H1 (cell line): ENCODE results near the gene STOML1. TPM values are rescaled to one million over a fixed set of nuclear protein-coding genes. Genes with fewer than 3 reads are reported as not detected.

Source experiments
- CTCF ChIA-PET: fragments of 300-600 bp; sonication (Branson Sonifier 250); formaldehyde crosslinking; loops from one replicate; lab custom pipeline; 2021; ENCODE audit not compliant: partially characterized antibody; lab: Charles Lee
- POLR2A ChIA-PET: fragments of 300-600 bp; sonication (Branson Sonifier 250); formaldehyde crosslinking; loops from one replicate; lab custom pipeline; 2021; ENCODE audit warnings: inconsistent platforms; ENCODE audit not compliant: partially characterized antibody; lab: Charles Lee
- DNase-seq, 2 experiments: peaks; one replicate each; pipeline versions ENCODE4 v3.0.0 to v3.0.0-alpha.2; 2010 to 2022; ENCODE audit warnings: low spot score in 2 of 2, low read depth in 1 of 2, mixed read lengths in 1 of 2
- FAIRE-seq: peaks from 2 replicates; lab custom pipeline; 2011; peaks lifted over from hg19 to GRCh38; lab: Jason Lieb, UNC
- H2AFZ ChIP-seq: 2 replicates; pipeline ENCODE4 v1.8.1; 2012; ENCODE audit warnings: low read length, inconsistent platforms
- H2AK5ac ChIP-seq: 2 replicates; pipeline ENCODE4 v1.6.1; 2013; ENCODE audit warnings: low read depth, low read length
- H2BK120ac ChIP-seq: replicated peaks from 2 replicates; pipeline ENCODE3; 2013; ENCODE audit warnings: low read depth, low read length, inconsistent platforms
- H2BK12ac ChIP-seq: 2 replicates; pipeline ENCODE4 v1.6.1; 2013; ENCODE audit warnings: low read depth, low read length
- H2BK15ac ChIP-seq: 2 replicates; pipeline ENCODE4 v1.6.1; 2013; ENCODE audit warnings: low read length
- H2BK20ac ChIP-seq: 2 replicates; pipeline ENCODE4 v1.6.1; 2013; ENCODE audit warnings: low read length
- H2BK5ac ChIP-seq: 2 replicates; pipeline ENCODE4 v1.6.1; 2013; ENCODE audit warnings: low read depth, low read length
- H3K14ac ChIP-seq: 2 replicates; pipeline ENCODE4 v1.6.1; 2013; ENCODE audit warnings: inconsistent platforms; ENCODE audit not compliant: insufficient read length
- H3K18ac ChIP-seq: 2 replicates; pipeline ENCODE4 v1.6.1; 2013; ENCODE audit warnings: low read length; ENCODE audit errors: extremely low read depth
- H3K23ac ChIP-seq: 2 replicates; pipeline ENCODE4 v1.6.1; 2013; ENCODE audit warnings: inconsistent platforms; ENCODE audit not compliant: insufficient read length
- H3K23me2 ChIP-seq: 2 replicates; pipeline ENCODE4 v1.6.1; 2013; ENCODE audit warnings: low read depth, low read length
- H3K27ac ChIP-seq: 2 replicates; pipeline ENCODE4 v1.6.1; 2011; ENCODE audit warnings: low read depth, low read length, inconsistent platforms
- H3K27me3 ChIP-seq, 4 experiments: replicated peaks in 1 of 4; 1 replicate in 1 of 4; 2 replicates in 3 of 4; pipeline versions ENCODE4 v1.6.1 to v1.8.1; 2011 to 2013; ENCODE audit warnings: low read length in 3 of 4, mild to moderate bottlenecking in 3 of 4, inconsistent platforms in 2 of 4, mixed read lengths in 2 of 4, moderate library complexity in 1 of 4; ENCODE audit not compliant: control insufficient read depth in 3 of 4, insufficient read depth in 3 of 4; ENCODE audit errors: extremely low read depth in 1 of 4
- H3K36me3 ChIP-seq, 4 experiments: 2 replicates each; pipeline versions ENCODE4 v1.6.1 to v1.8.1; 2011 to 2013; ENCODE audit warnings: mild to moderate bottlenecking in 4 of 4, low read length in 3 of 4, moderate library complexity in 2 of 4, control low read depth in 1 of 4, inconsistent platforms in 1 of 4; ENCODE audit not compliant: insufficient read depth in 4 of 4, control insufficient read depth in 2 of 4
- H3K4ac ChIP-seq: replicated peaks from 2 replicates; pipeline ENCODE3; 2013; ENCODE audit warnings: low read length, low read depth, mixed read lengths, inconsistent platforms; ENCODE audit not compliant: insufficient read length
- H3K4me1 ChIP-seq, 4 experiments: replicated peaks in 1 of 4; 1 replicate in 1 of 4; 2 replicates in 3 of 4; pipeline versions ENCODE4 v1.6.1 to v1.8.1; 2011 to 2013; ENCODE audit warnings: low read length in 3 of 4, inconsistent platforms in 2 of 4, mixed read lengths in 1 of 4; ENCODE audit not compliant: insufficient read depth in 4 of 4, control insufficient read depth in 3 of 4
- H3K4me2 ChIP-seq, 2 experiments: 2 replicates each; pipeline versions ENCODE4 v1.6.1 to v1.8.1; 2011 to 2013; ENCODE audit warnings: low read depth in 2 of 2, low read length in 2 of 2, control low read depth in 1 of 2, inconsistent platforms in 1 of 2, mild to moderate bottlenecking in 1 of 2; ENCODE audit not compliant: insufficient read depth in 1 of 2
- H3K4me3 ChIP-seq, 4 experiments: fragments of 200-600, 300-600 bp in 1 of 4; sonication (generic), shearing (Covaris generic), sonication (Bioruptor Twin) in 1 of 4; 2 replicates each; pipeline versions ENCODE4 v1.5.1 to v1.8.1; 2011 to 2016; ENCODE audit warnings: low read length in 4 of 4, low read depth in 3 of 4, control low read depth in 2 of 4, inconsistent platforms in 2 of 4, mild to moderate bottlenecking in 2 of 4, mixed read lengths in 1 of 4, moderate library complexity in 1 of 4; ENCODE audit not compliant: insufficient read depth in 2 of 4; ENCODE audit errors: extremely low read depth in 1 of 4
- H3K56ac ChIP-seq: replicated peaks from 2 replicates; pipeline ENCODE3; 2013; ENCODE audit warnings: low read depth, mild to moderate bottlenecking, mixed read lengths, low read length, inconsistent platforms; ENCODE audit not compliant: insufficient read length
- H3K79me1 ChIP-seq: 2 replicates; pipeline ENCODE4 v1.6.1; 2013; ENCODE audit warnings: low read depth, low read length, control low read depth
- H3K79me2 ChIP-seq, 2 experiments: 2 replicates each; pipeline versions ENCODE4 v1.6.1 to v1.8.1; 2012 to 2013; ENCODE audit warnings: low read length in 2 of 2, mild to moderate bottlenecking in 2 of 2, inconsistent platforms in 1 of 2; ENCODE audit not compliant: insufficient read depth in 2 of 2, control insufficient read depth in 1 of 2
- H3K9ac ChIP-seq, 4 experiments: replicated peaks in 1 of 4; 1 replicate in 1 of 4; 2 replicates in 3 of 4; pipeline versions ENCODE4 v1.6.1 to v1.8.1; 2011 to 2013; ENCODE audit warnings: low read depth in 3 of 4, low read length in 3 of 4, control low read depth in 2 of 4, mild to moderate bottlenecking in 2 of 4, moderate library complexity in 2 of 4, inconsistent platforms in 1 of 4; ENCODE audit errors: extremely low read depth in 1 of 4
- H3K9me3 ChIP-seq, 2 experiments: 2 replicates each; pipeline versions ENCODE4 v1.6.1 to v1.8.1; 2012 to 2013; ENCODE audit warnings: mild to moderate bottlenecking in 2 of 2, moderate library complexity in 2 of 2, control low read depth in 1 of 2, inconsistent platforms in 1 of 2, low read depth in 1 of 2, low read length in 1 of 2, mixed read lengths in 1 of 2; ENCODE audit not compliant: insufficient read depth in 2 of 2
- H4K20me1 ChIP-seq, 2 experiments: replicated peaks in 1 of 2; 2 replicates each; pipeline versions ENCODE3 to v1.8.1; 2011 to 2013; ENCODE audit warnings: inconsistent platforms in 2 of 2, low read length in 2 of 2, mild to moderate bottlenecking in 1 of 2; ENCODE audit not compliant: insufficient read depth in 2 of 2, control insufficient read depth in 1 of 2
- H4K5ac ChIP-seq: 2 replicates; pipeline ENCODE4 v1.6.1; 2013; ENCODE audit warnings: low read length, low read depth, mixed read lengths, inconsistent platforms; ENCODE audit not compliant: insufficient read length
- H4K8ac ChIP-seq: 2 replicates; pipeline ENCODE4 v1.8.0; 2013; ENCODE audit warnings: mild to moderate bottlenecking, moderate library complexity, low read length, inconsistent platforms; ENCODE audit not compliant: insufficient read depth; ENCODE audit errors: extremely low read depth
- H4K91ac ChIP-seq: replicated peaks from 2 replicates; pipeline ENCODE3; 2013; ENCODE audit warnings: low read length, mixed read lengths, inconsistent platforms; ENCODE audit not compliant: insufficient read length
- EGR1 ChIP-seq: IDR thresholded peaks from 2 replicates; pipeline ENCODE4 v1.6.1; 2011; ENCODE audit warnings: low read depth, low read length, borderline replicate concordance
- HDAC6 ChIP-seq: IDR thresholded peaks from one replicate; pipeline ENCODE4 v1.7.1; 2012; ENCODE audit warnings: low read depth, mild to moderate bottlenecking, inconsistent platforms, low read length, moderate library complexity
- JUN ChIP-seq: IDR thresholded peaks from 2 replicates; pipeline ENCODE4 v1.6.1; 2011; ENCODE audit warnings: low read depth, mild to moderate bottlenecking, improper control_type of control experiment, low read length
- JUND ChIP-seq: IDR thresholded peaks from 2 replicates; pipeline ENCODE4 v1.6.1; 2011; ENCODE audit warnings: mild to moderate bottlenecking, improper control_type of control experiment, low read length
- KDM4A ChIP-seq: IDR thresholded peaks from one replicate; pipeline ENCODE4 v1.7.1; 2012; ENCODE audit warnings: low read depth, mild to moderate bottlenecking, moderate library complexity, low read length, inconsistent platforms; ENCODE audit not compliant: severe bottlenecking
- MAFK ChIP-seq: IDR thresholded peaks from 2 replicates; pipeline ENCODE4 v1.6.1; 2012; ENCODE audit warnings: low read depth, mild to moderate bottlenecking, improper control_type of control experiment, low read length
- RAD21 ChIP-seq, 2 experiments: IDR thresholded peaks in 1 of 2; conservative IDR thresholded peaks in 1 of 2; 2 replicates each; pipeline ENCODE4 v1.6.1; 2011; ENCODE audit warnings: low read depth in 2 of 2, low read length in 2 of 2, improper control_type of control experiment in 1 of 2, inconsistent platforms in 1 of 2, mild to moderate bottlenecking in 1 of 2, moderate library complexity in 1 of 2
- RFX5 ChIP-seq: IDR thresholded peaks from 2 replicates; pipeline ENCODE4 v1.6.1; 2011; ENCODE audit warnings: low read depth, low read length, improper control_type of control experiment, borderline replicate concordance
- SIRT6 ChIP-seq: IDR thresholded peaks from one replicate; pipeline ENCODE4 v1.7.1; 2012; ENCODE audit warnings: low read length, inconsistent platforms
- SIX5 ChIP-seq: IDR thresholded peaks from 2 replicates; pipeline ENCODE4 v1.6.1; 2011; ENCODE audit warnings: mild to moderate bottlenecking, low read depth, low read length
- YY1 ChIP-seq: IDR thresholded peaks from 2 replicates; pipeline ENCODE4 v1.6.1; 2011; ENCODE audit warnings: low read depth, mild to moderate bottlenecking, low read length
- ZNF274 ChIP-seq: IDR thresholded peaks from 2 replicates; pipeline ENCODE4 v1.7.0; 2012; ENCODE audit warnings: low read length, borderline replicate concordance; ENCODE audit errors: extremely low read depth
- WGBS, 2 experiments: shearing (Covaris generic) in 1 of 2; methylation state at CpG; one replicate each; pipeline versions ENCODE4 v1.1.6 to v1.1.7; 2013 to 2015; ENCODE audit warnings: low lambda C conversion rate in 2 of 2, mixed read lengths in 2 of 2, inconsistent platforms in 1 of 2, low coverage in 1 of 2, missing lambda C conversion rate in 1 of 2; ENCODE audit not compliant: insufficient replicate concordance in 2 of 2, insufficient coverage in 1 of 2, insufficient read length in 1 of 2; ENCODE audit errors: extremely low coverage in 1 of 2, missing lambda C conversion rate in 1 of 2; 5-methylcytosine and 5-hydroxymethylcytosine counted together
- polyA plus RNA-seq, 7 experiments: library from polyadenylated mRNA; depleted of rRNA in 3 of 7; stranded (reverse) in 5 of 7; unstranded in 2 of 7; fragments of >200 nt in 5 of 7; fragments of 200-250 nt in 2 of 7; gene quantifications; 1 replicate in 5 of 7; 2 replicates in 1 of 7; 4 replicates in 1 of 7; pipeline versions ENCODE4 v1.2.1 to v1.2.3, GENCODE V29; 2011 to 2013; ENCODE audit warnings: missing spikeins in 2 of 7, mixed read lengths in 2 of 7
- total RNA-seq: library from RNA; stranded (reverse); fragmentation: NEBNext Ultra II Directional; extraction: Animal tissue kit (Norgen Biotek cat#: 25700); gene quantifications from 2 replicates; pipeline ENCODE4 v1.2.1, GENCODE V29; 2021
- TF ChIP-seq, protein P1 (sequence below): IDR thresholded peaks from 2 replicates; pipeline ENCODE4 v1.6.1; 2011; ENCODE audit warnings: low read depth, mild to moderate bottlenecking, low read length; ENCODE audit not compliant: insufficient read depth

Gene STOML1
- total and polyA plus RNA-seq, 2 of the 8 experiments (the other 6 are each of a cell fraction or from before 2014, with no cell fraction given) = 2.6 to 3.2 TPM

DNA sequence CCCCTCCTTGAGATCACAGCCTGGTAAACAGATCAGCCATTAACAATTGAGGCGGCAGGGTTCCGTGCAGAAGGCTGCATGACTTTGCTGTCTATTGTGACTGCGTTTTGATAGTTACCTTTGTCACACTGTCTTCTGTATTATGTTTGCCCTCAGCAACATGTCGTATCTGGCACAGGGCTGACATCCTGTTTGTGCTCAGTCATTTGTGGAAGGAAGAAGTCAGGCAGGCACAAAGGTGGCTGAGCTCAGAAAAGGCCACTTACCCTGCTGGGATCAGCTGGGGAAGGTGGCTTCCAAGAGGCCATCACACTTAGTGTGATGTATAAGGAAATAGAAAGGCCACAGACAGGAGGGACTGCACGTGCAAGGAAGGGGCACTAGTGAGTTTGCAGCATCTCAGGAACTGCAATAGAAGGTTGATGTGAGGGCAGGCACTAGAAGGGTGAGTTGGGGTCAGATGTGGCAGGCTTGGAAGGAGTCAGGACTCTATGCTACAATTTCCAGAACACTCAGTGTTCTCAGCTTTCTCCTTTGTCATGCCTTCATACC is 15.8 kb upstream of the STOML1 start:
- no peak overlapping the region for H3K4ac ChIP-seq
- H3K9ac ChIP-seq = no peak overlapping the region
- H4K20me1 ChIP-seq = peaks cover 3 to 16% of the 10 kb centered on the region in 2 experiments
- no peak overlapping the region for H2BK20ac ChIP-seq
- H2BK120ac ChIP-seq = no peak overlapping the region
- no peak overlapping the region for H4K5ac ChIP-seq
- no peak overlapping the region for H2BK5ac ChIP-seq
- no peak overlapping the region for H3K14ac ChIP-seq
- H3K9me3 ChIP-seq = no peaks in the 10 kb centered on the region
- CTCF ChIA-PET = interaction anchor here (0.6 to 0.9 kb wide), 2 partner anchors 31 to 1245 kb away, joined by 3 read pairs; no protein-coding TSS in a partner anchor
- no peaks in the 10 kb centered on the region for H3K4me1 ChIP-seq
- H4K8ac ChIP-seq = no peak overlapping the region
- no peak overlapping the region for H3K4me3 ChIP-seq
- no peak overlapping the region for H2AFZ ChIP-seq
- peaks cover 0 to 6% (median 2%) of the 10 kb centered on the region in 4 experiments; a peak in 4 of 8 replicates for H3K36me3 ChIP-seq
- no peak overlapping the region for H2BK15ac ChIP-seq
- no peak overlapping the region for H2AK5ac ChIP-seq
- no peak for FAIRE-seq
- H3K18ac ChIP-seq = no peak overlapping the region
- no peak for DNase-seq
- POLR2A ChIA-PET = interaction anchor here (1.4 kb wide), 1 partner anchor 113 kb away, joined by 4 read pairs; no protein-coding TSS in a partner anchor
- H3K23me2 ChIP-seq = no peaks in the 10 kb centered on the region
- no peaks in the 10 kb centered on the region for H3K27me3 ChIP-seq
- H2BK12ac ChIP-seq = no peak overlapping the region
- 84% methylated on average over 5 of the region's 5 CpGs; no CpG with 5 or more reads in 1 of the 2 experiments for WGBS, 2 experiments
- no peak overlapping the region for H3K56ac ChIP-seq
- no peak overlapping the region for H3K27ac ChIP-seq
- H3K79me2 ChIP-seq = peaks cover 0 to 3% of the 10 kb centered on the region in 2 experiments; a peak in 1 of 4 replicates
- no peak overlapping the region for H3K4me2 ChIP-seq
- peaks cover 5% of the 10 kb centered on the region; the same call in 1 of the 2 replicates for H3K79me1 ChIP-seq
- no peak overlapping the region for H4K91ac ChIP-seq
- no peak overlapping the region for H3K23ac ChIP-seq
- TF ChIP-seq, protein P1, sequence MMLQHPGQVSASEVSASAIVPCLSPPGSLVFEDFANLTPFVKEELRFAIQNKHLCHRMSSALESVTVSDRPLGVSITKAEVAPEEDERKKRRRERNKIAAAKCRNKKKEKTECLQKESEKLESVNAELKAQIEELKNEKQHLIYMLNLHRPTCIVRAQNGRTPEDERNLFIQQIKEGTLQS = no peak
- TF ChIP-seq YY1 (no peak), RFX5 (no peak), JUND (no peak), ZNF274 (no peak), HDAC6 (no peak), RAD21 (IDR thresholded peaks at IDR 0.05 in 1 of 2, conservative IDR thresholded peaks at IDR 0.05 in 1 of 2; ENCODE audit: low read depth in 2 of 2, low read length in 2 of 2) (no peak), SIX5 (no peak), JUN (no peak), EGR1 (no peak), KDM4A (no peak), SIRT6 (no peak), MAFK (no peak)
